GM20431 (cell line): ENCODE data around the gene SPEF2.
"Not testable (repeated sequence)": the region's sequence is repeated elsewhere in the genome, so short reads cannot be mapped to it uniquely, and the experiment has no call there.

Source experiments
- in situ Hi-C: fragments of 300-500 bp; cut with MseI, MboI; formaldehyde crosslinking; loops from one replicate; pipeline ENCODE4 v1.15.0; 2020; ENCODE audit warnings: low sequenced_read_pairs; ENCODE audit not compliant: unreplicated experiment

The SPEF2 gene

DNA sequence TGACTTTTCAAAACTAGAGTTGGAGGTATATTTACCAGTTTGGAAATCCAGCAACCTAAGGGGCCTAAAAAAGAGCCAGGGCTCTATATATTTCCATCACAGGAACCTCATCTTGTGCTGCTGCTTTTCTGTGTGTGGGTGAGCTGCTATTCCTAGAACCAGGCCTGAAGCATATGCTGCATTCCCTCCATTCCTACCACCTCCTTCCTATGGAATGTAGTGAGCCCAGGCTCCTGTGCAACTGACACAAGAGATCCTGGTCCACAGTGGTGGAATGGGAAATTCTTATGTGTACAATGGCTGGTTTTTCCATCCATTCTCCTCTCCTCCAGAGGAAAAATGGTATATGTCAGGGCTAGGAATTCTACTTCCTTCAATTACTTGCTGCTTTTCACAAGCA lies 39.1 kb downstream of the SPEF2 start:
- in situ Hi-C loops = no loop called here

GRCh38 chr5:35657877-35658276 lies 40.2 kb downstream of the SPEF2 start:
- in situ Hi-C loops = no loop called here

DNA sequence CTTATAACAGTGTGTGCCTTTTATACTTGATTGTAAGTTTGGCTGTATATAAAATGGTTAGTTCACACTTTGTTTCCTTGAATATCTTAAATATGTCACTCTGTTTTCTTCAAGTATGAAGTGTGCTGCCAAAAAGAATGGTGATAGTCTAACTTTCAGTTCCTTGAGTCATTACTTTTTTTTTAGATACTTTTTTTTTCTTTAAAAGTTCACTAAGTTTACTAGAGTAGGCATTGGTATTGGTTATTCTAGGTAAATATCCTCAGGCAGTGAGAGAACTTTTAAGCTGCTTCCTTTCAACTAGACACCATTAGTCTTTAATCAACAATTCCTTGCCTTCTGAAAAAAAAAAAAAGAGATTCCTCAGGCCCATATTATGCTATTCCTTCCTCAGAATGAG lies 41.9 kb downstream of the SPEF2 start:
- in situ Hi-C loops = no loop called here

- in situ Hi-C loops = no loop called here
These were observed 42.8 kb downstream of the SPEF2 start for GRCh38 chr5:35660451-35660850.

- in situ Hi-C loops = no loop called here
These were observed 46.9 kb downstream of the SPEF2 start for GRCh38 chr5:35664584-35664983.

- in situ Hi-C loops = no loop called here
These were observed 47.4 kb downstream of the SPEF2 start for GRCh38 chr5:35665096-35665495.

GRCh38 chr5:35668319-35668718 lies 50.7 kb downstream of the SPEF2 start:
- in situ Hi-C loops = no loop called here

DNA sequence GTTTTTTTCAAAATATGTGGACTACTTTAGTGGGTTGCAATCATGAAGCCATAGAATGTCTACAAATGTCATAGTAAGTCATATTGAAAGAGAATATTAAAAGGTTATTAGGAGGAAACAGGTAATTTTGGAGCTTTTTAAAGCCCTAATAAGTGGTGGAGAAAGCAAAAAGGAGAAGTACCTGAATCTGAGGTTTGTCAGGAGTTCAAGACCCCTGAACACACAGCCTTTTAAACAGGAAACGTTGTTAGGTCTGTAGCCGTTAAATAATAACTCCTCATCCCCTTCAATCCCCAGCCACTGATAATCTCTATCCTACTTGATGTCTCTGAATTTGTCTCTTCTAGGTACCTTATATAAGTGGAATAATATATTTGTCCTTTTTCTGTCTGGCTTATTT lies 51.1 kb downstream of the SPEF2 start:
- in situ Hi-C loops = no loop called here

DNA sequence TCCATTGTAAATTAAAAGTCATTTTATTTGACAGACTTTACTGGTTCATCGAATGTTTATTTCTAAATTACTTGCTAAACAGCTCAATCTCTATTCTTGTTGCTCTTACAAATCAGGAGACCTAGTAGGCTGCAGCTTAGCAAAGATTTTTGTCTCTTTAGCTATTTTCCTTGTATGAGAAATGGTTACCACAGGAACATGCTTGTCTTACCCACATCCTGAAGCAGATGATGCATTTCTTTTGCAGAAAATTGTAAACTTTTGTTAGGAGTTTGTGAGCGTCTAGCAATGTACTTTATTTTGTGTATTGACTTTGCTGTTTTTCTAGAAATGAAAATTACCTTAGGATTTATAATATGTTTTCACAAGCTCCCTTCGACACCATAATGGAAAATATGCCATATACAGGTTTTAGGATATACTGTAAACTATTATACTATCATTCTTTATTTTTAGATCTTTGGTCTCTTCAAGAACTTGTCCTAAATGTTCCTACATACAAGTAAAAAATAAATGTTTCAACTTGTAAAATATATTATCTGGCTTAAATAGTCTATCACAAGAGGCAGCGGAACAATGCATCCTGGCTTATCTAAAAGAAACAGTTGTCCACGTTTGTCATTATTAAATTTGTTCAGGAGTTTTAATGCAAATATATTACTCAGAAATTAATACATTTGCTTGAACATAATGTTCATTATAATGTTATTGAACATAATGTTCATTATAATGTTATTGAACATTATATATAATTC lies 54.1 kb downstream of the SPEF2 start:
- in situ Hi-C loops = no loop called here

DNA sequence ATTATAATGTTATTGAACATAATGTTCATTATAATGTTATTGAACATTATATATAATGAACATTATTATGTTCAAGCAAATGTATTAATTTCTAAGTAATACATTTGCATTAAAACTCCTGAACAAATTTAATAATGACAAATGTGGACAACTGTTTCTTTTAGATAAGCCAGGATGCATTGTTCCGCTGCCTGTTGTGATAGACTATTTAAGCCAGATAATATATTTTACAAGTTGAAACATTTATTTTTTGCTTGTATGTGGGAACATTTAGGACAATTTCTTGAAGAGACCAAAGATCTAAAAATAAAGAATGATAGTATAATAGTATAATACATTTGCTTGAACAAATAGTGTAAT lies 54.6 kb downstream of the SPEF2 start:
- in situ Hi-C loops = not testable (repeated sequence)

DNA sequence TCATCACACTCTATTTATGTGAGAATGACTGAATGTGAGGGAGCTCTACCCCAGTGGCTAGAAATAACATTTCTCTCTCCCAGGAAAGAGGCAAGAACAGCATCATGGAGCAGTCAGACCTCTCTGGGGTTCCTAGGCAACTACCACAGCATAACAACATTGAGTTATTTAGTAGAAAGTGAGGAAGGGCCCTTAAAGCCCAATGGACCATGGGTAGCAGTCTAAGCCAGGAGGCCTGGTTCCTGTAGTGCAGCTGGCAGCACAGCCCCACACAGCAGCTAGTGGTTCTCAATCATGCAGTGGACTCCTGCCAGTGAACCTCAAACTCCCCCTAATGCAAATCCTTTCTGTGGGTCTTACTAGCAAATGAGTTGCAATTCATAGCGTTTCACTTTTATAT lies 55.3 kb downstream of the SPEF2 start:
- in situ Hi-C loops = no loop called here

GRCh38 chr5:35674049-35674448 lies 56.4 kb downstream of the SPEF2 start:
- in situ Hi-C loops = no loop called here

GRCh38 chr5:35675392-35675791 lies 57.7 kb downstream of the SPEF2 start:
- in situ Hi-C loops = no loop called here

GRCh38 chr5:35677878-35678277 lies 60.2 kb downstream of the SPEF2 start:
- in situ Hi-C loops = no loop called here

DNA sequence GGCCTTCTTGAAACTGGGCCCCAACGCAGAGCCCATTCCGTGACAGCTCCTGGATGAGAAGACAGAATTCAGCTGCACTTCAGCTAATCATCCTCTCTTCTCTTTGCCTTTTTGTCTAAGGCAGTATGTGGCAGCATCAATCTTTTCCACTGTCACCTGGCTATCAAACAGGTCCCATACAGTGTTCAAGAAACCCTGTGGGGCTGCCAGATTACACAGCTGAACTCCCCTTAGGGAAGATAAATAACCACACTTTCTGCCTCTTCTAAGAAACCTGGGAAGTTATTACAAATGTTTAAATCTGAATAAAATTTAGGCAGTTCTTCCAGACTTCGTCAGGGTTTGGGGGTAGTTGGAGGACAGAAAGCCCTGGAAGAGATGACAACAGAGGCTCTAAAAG lies 61.0 kb downstream of the SPEF2 start:
- in situ Hi-C loops = no loop called here

GRCh38 chr5:35679357-35679756 lies 61.7 kb downstream of the SPEF2 start:
- in situ Hi-C loops = no loop called here

GRCh38 chr5:35681911-35682310 lies 64.2 kb downstream of the SPEF2 start:
- in situ Hi-C loops = no loop called here

DNA sequence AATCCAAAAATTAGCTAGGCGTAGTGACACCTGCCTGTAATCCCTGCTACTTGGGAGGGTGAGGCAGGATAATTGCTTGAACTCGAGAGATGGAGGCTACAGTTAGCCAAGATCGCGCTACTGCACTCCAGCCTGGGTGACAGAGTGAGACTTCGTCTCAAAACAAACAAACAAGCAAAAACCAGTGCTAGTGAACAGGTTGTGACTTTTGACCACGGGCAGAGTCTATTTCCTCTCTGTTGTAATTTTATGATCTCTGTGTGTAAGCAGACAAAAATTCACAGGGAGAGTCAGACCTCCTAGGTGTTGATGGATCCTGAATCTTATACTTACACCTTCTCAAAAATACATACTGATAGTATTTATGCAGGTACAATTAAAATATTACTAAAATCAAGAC lies 65.8 kb downstream of the SPEF2 start:
- in situ Hi-C loops = no loop called here

DNA sequence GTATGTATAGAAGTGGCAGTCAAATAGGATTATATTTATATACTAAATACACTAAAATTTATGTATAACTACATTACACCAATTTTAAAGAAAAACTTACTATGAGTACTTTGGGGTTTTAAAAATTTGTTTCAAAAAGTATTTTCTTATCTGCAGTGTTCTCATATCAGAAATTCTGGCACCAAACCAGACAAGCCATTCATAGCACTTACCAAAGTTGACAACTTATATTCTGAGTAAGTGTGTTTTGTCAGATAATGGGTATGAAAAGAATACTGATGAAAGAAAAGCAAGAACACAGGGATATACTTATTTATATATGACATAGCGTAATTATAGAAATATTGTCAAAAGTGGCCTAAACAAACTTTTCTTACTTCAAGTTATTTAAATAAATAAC lies 67.5 kb downstream of the SPEF2 start:
- in situ Hi-C loops = no loop called here

- in situ Hi-C loops = no loop called here
These were observed 70.3 kb downstream of the SPEF2 start for GRCh38 chr5:35687961-35688360.

- in situ Hi-C loops = no loop called here
These were observed 76.8 kb downstream of the SPEF2 start for GRCh38 chr5:35694481-35694880.

- in situ Hi-C loops = no loop called here
These were observed 80.6 kb downstream of the SPEF2 start for GRCh38 chr5:35698047-35698808.
